ENCODE results near the gene ANKS1B. TPM values are rescaled to one million over a fixed set of nuclear protein-coding genes. Genes with fewer than 3 reads are reported as not detected.
"Not testable (repeated sequence)": the region's sequence is repeated elsewhere in the genome, so short reads cannot be mapped to it uniquely, and the experiment has no call there.

The ANKS1B gene
- total RNA-seq, 1 experiment from 2014 or later, result 0.54 TPM

DNA sequence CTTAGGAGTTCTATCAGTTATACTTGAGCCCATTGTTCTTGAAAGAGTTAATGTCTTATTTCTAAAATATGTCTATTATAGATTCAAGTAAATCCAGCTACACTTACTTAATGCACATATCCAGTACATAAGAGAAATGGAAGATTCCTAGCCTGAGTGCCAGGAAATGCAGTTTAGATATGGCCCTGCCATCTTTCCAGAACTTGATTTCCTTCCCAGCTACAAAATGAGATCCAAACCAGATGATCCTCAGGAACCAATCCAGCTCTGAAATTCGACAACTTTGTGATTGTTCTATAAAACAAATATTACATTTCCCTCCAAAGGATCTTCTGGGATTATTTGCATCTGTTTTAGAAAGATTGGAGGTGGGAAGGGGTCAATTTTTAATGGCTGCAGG, 654.5 kb downstream of the ANKS1B start:
- H3K4me2 ChIP-seq (ENCODE audit: low read length), result no peak overlapping the region
- ChIA-PET POLR2A (no interaction called here), CTCF (no interaction called here), RAD21 (ENCODE audit: low non-redundant PET in 1 of 2, low total read pairs in 2 of 2, uncharacterized antibody in 2 of 2, unreplicated experiment in 2 of 2) (no interaction called here)
- no peaks in the 10 kb centered on the region for H3K4me1 ChIP-seq (ENCODE audit: control insufficient read depth in 1 of 2, insufficient read depth in 2 of 2, low read length in 2 of 2)
- no peaks in the 10 kb centered on the region for H3K9me3 ChIP-seq (ENCODE audit: control insufficient read depth in 1 of 2, insufficient read depth in 1 of 2, low read depth in 1 of 2, low read length in 2 of 2)
- H3K36me3 ChIP-seq (ENCODE audit: control insufficient read depth in 1 of 2, insufficient read depth in 2 of 2, low read length in 2 of 2), result no peaks in the 10 kb centered on the region
- H3K27ac ChIP-seq (ENCODE audit: low read depth, low read length), result no peak overlapping the region
- DNase-seq (ENCODE audit: low read depth, low spot score) (no peak), ATAC-seq (no peak)
- H3K9me2 ChIP-seq (ENCODE audit: insufficient read depth), result no peaks in the 10 kb centered on the region
- H3K9ac ChIP-seq (ENCODE audit: low read length), result no peak overlapping the region
- no TSS peak for BruUV-seq (replicated peaks)
- peaks cover 8% of the 10 kb centered on the region; the same call in 1 of the 2 replicates for H3K27me3 ChIP-seq (ENCODE audit: insufficient read depth, low read length)
- H2AFZ ChIP-seq (ENCODE audit: low read depth, low read length, poor library complexity, severe bottlenecking), result no peak overlapping the region
- no peak overlapping the region for H3K4me3 ChIP-seq (replicated peaks in 1 of 2; ENCODE audit: low read depth in 1 of 2, low read length in 2 of 2)
- TF ChIP-seq, protein P1, sequence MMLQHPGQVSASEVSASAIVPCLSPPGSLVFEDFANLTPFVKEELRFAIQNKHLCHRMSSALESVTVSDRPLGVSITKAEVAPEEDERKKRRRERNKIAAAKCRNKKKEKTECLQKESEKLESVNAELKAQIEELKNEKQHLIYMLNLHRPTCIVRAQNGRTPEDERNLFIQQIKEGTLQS (IDR thresholded peaks at IDR 0.05), result no peak
- TF ChIP-seq POLR2A (IDR thresholded peaks at IDR 0.05; ENCODE audit: borderline replicate concordance, extremely low read depth, insufficient read depth, insufficient read length) (no peak), CBX3 (IDR thresholded peaks at IDR 0.05; ENCODE audit: low read depth) (no peak), CEBPB (IDR thresholded peaks at IDR 0.05; ENCODE audit: low read depth) (no peak)
- TF ChIP-seq, protein P2, sequence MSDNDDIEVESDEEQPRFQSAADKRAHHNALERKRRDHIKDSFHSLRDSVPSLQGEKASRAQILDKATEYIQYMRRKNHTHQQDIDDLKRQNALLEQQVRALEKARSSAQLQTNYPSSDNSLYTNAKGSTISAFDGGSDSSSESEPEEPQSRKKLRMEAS (IDR thresholded peaks at IDR 0.05), result no peak
- TF ChIP-seq, protein P3, sequence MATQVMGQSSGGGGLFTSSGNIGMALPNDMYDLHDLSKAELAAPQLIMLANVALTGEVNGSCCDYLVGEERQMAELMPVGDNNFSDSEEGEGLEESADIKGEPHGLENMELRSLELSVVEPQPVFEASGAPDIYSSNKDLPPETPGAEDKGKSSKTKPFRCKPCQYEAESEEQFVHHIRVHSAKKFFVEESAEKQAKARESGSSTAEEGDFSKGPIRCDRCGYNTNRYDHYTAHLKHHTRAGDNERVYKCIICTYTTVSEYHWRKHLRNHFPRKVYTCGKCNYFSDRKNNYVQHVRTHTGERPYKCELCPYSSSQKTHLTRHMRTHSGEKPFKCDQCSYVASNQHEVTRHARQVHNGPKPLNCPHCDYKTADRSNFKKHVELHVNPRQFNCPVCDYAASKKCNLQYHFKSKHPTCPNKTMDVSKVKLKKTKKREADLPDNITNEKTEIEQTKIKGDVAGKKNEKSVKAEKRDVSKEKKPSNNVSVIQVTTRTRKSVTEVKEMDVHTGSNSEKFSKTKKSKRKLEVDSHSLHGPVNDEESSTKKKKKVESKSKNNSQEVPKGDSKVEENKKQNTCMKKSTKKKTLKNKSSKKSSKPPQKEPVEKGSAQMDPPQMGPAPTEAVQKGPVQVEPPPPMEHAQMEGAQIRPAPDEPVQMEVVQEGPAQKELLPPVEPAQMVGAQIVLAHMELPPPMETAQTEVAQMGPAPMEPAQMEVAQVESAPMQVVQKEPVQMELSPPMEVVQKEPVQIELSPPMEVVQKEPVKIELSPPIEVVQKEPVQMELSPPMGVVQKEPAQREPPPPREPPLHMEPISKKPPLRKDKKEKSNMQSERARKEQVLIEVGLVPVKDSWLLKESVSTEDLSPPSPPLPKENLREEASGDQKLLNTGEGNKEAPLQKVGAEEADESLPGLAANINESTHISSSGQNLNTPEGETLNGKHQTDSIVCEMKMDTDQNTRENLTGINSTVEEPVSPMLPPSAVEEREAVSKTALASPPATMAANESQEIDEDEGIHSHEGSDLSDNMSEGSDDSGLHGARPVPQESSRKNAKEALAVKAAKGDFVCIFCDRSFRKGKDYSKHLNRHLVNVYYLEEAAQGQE (IDR thresholded peaks at IDR 0.05; ENCODE audit: low read depth), result no peak
- H3K79me2 ChIP-seq (ENCODE audit: insufficient read depth, low read length), result no peaks in the 10 kb centered on the region
- intact Hi-C loops (cut with micrococcal nuclease), result no loop called here
- H4K20me1 ChIP-seq (ENCODE audit: insufficient read depth), result no peaks in the 10 kb centered on the region

DNA sequence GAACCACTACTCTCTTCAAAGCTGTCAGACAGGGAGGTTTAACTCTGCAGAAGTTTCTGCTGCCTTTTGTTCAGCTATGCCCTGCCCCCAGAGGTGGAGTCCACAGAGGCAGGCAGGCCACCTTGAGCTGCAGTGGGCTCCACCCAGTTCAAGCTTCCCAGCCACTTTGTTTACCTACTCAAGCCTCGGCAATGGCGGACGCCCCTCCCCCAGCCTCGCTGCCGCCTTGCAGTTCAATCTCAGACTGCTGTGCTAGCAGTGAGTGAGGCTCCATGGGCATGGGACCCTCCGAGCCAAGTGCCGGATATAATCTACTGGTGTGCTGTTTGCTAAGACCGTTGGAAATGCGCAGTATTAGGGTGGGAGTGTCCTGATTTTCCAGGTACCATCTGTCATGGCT, 663.5 kb downstream of the ANKS1B start:
- intact Hi-C loops (cut with micrococcal nuclease); H3K9me3 ChIP-seq (ENCODE audit: control insufficient read depth in 1 of 2, insufficient read depth in 1 of 2, low read depth in 1 of 2, low read length in 2 of 2); DNase-seq (ENCODE audit: low read depth, low spot score); H3K9me2 ChIP-seq (ENCODE audit: insufficient read depth); H3K4me1 ChIP-seq (ENCODE audit: control insufficient read depth in 1 of 2, insufficient read depth in 2 of 2, low read length in 2 of 2); BruUV-seq (replicated peaks); H3K9ac ChIP-seq (ENCODE audit: low read length); CTCF ChIA-PET; RAD21 ChIA-PET (ENCODE audit: low non-redundant PET in 1 of 2, low total read pairs in 2 of 2, uncharacterized antibody in 2 of 2, unreplicated experiment in 2 of 2); H3K36me3 ChIP-seq (ENCODE audit: control insufficient read depth in 1 of 2, insufficient read depth in 2 of 2, low read length in 2 of 2); POLR2A ChIA-PET; H3K27me3 ChIP-seq (ENCODE audit: insufficient read depth, low read length); ATAC-seq; H3K4me2 ChIP-seq (ENCODE audit: low read length); H4K20me1 ChIP-seq (ENCODE audit: insufficient read depth); H3K4me3 ChIP-seq (replicated peaks in 1 of 2; ENCODE audit: low read depth in 1 of 2, low read length in 2 of 2); H3K79me2 ChIP-seq (ENCODE audit: insufficient read depth, low read length); H3K27ac ChIP-seq (ENCODE audit: low read depth, low read length); H2AFZ ChIP-seq (ENCODE audit: low read depth, low read length, poor library complexity, severe bottlenecking): not testable (repeated sequence)

All from HCT116 (cell line).